ENCODE data around the gene RAB11FIP5.

DNA sequence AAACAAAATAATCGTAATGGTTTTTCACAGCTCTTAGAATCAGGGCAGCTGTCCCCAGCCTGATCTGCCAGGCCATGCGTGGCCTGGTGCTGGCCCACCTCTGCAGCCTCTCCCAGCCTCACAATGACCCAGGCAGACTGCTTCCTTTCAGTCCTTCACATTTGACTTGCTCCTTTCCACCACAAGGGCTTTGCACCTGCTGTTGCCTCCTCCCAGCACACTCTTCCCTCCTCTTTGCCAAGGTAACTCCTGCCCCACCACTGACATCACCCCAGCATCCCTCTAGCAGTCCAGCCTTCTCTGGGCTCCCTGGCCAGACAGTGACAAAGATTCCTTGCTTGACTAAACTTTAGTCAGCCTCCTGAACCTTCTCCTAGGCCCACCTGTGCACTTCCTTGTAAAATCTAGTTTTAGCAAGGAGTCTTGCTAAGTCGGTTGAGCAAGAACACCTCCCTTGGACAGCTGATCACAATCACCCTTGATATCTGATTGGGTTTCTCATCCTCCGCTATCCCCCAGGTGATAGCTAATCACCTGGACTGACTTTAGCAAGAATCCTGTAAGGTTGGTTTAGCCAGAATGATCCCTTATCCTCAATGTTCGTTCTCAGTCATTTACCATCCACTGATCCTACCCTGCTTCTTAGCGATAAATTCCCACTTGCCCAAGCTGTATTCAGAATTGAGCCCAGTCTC lies 16.2 kb upstream of the RAB11FIP5 start:
- TF ChIP-seq ZNF114 (CRISPR knock-in tag; IDR thresholded peaks at IDR 0.05) (no peak), POLR2AphosphoS5 (IDR thresholded peaks at IDR 0.05; ENCODE audit: low read depth) (no peak), EZH2 (IDR thresholded peaks at IDR 0.05; ENCODE audit: low read depth, unreplicated experiment) (no peak), EZH2phosphoT487 (IDR thresholded peaks at IDR 0.05; ENCODE audit: unreplicated experiment) (no peak)
- TF ChIP-seq, protein P1, sequence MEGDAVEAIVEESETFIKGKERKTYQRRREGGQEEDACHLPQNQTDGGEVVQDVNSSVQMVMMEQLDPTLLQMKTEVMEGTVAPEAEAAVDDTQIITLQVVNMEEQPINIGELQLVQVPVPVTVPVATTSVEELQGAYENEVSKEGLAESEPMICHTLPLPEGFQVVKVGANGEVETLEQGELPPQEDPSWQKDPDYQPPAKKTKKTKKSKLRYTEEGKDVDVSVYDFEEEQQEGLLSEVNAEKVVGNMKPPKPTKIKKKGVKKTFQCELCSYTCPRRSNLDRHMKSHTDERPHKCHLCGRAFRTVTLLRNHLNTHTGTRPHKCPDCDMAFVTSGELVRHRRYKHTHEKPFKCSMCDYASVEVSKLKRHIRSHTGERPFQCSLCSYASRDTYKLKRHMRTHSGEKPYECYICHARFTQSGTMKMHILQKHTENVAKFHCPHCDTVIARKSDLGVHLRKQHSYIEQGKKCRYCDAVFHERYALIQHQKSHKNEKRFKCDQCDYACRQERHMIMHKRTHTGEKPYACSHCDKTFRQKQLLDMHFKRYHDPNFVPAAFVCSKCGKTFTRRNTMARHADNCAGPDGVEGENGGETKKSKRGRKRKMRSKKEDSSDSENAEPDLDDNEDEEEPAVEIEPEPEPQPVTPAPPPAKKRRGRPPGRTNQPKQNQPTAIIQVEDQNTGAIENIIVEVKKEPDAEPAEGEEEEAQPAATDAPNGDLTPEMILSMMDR (conservative IDR thresholded peaks at IDR 0.05; ENCODE audit: low read depth in 2 of 2): no peak
